ENCODE data around the gene PNCK.

DNA sequence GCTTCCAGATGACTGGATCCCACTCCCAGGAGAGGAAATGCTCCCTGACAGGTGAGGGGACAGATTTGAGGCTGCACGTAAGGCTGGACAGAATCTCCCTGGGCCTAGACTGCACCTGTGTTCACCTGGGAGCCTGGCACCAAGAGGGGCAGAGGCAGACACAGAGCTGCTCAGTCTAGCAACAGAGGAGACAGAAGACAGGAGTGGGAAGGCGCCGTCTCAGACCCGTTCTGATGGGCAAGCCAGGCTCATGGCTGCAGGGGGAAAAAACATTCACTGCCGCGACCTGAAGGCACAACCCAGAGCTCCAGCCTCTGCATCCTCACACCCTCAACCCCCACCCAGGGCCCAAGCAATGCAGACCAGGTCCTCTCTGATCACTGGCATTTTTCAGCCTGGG is 33.8 kb upstream of the PNCK start:
- no peak for TF ChIP-seq CBX2 (IDR thresholded peaks at IDR 0.05; ENCODE audit: borderline replicate concordance, low read depth)
- TF ChIP-seq, protein P1, sequence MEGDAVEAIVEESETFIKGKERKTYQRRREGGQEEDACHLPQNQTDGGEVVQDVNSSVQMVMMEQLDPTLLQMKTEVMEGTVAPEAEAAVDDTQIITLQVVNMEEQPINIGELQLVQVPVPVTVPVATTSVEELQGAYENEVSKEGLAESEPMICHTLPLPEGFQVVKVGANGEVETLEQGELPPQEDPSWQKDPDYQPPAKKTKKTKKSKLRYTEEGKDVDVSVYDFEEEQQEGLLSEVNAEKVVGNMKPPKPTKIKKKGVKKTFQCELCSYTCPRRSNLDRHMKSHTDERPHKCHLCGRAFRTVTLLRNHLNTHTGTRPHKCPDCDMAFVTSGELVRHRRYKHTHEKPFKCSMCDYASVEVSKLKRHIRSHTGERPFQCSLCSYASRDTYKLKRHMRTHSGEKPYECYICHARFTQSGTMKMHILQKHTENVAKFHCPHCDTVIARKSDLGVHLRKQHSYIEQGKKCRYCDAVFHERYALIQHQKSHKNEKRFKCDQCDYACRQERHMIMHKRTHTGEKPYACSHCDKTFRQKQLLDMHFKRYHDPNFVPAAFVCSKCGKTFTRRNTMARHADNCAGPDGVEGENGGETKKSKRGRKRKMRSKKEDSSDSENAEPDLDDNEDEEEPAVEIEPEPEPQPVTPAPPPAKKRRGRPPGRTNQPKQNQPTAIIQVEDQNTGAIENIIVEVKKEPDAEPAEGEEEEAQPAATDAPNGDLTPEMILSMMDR (IDR thresholded peaks at IDR 0.05): no peak
- no peak for TF ChIP-seq SMC3 (IDR thresholded peaks at IDR 0.05)
- no peak for TF ChIP-seq RAD21 (conservative IDR thresholded peaks at IDR 0.05 in 1 of 2, IDR thresholded peaks at IDR 0.05 in 1 of 2)

All from A549 (cell line).